Smooth muscle cell of the brain vasculature (primary cell): ENCODE measurements around the gene MYBPHL.
A peak's percentile ranks its signal among the peaks of the same experiment; 100 is the strongest.
"Not testable (repeated sequence)": the region's sequence is repeated elsewhere in the genome, so short reads cannot be mapped to it uniquely, and the experiment has no call there.

Experiments used
- DNase-seq: peaks from one replicate; pipeline ENCODE4 v3.0.0-alpha.2; 2012; ENCODE audit warnings: low read depth, low spot score

The MYBPHL gene

GRCh38 chr1:109305991-109306390 is 820 bp downstream of the MYBPHL start:
- not testable (repeated sequence) for DNase-seq

- DNase-seq: no peak
These were observed 2.4 kb downstream of the MYBPHL start for GRCh38 chr1:109304226-109304920.

GRCh38 chr1:109301874-109302273 is 4.9 kb downstream of the MYBPHL start:
- DNase-seq: no peak

GRCh38 chr1:109300650-109301151 is 6.1 kb downstream of the MYBPHL start:
- no peak for DNase-seq

- peak; percentile 81 for DNase-seq
These were observed 7.1 kb downstream of the MYBPHL start for GRCh38 chr1:109299558-109300343.

- DNase-seq: peak; percentile 67
These were observed 7.9 kb downstream of the MYBPHL start for GRCh38 chr1:109298666-109299557.

- DNase-seq: no peak
These were observed 10.0 kb downstream of the MYBPHL start for GRCh38 chr1:109296782-109297181.

- DNase-seq: no peak
These were observed 10.9 kb downstream of the MYBPHL start for GRCh38 chr1:109295712-109296415.

GRCh38 chr1:109294481-109294880 is 12.3 kb downstream of the MYBPHL start:
- no peak for DNase-seq

- no peak for DNase-seq
These were observed 13.8 kb downstream of the MYBPHL start for GRCh38 chr1:109293026-109293425.

- DNase-seq: no peak
These were observed 14.4 kb downstream of the MYBPHL start for GRCh38 chr1:109292364-109292763.

GRCh38 chr1:109290998-109291397 is 15.8 kb downstream of the MYBPHL start:
- no peak for DNase-seq

GRCh38 chr1:109290137-109290536 is 16.7 kb downstream of the MYBPHL start:
- DNase-seq: no peak

- not testable (repeated sequence) for DNase-seq
These were observed 20.0 kb downstream of the MYBPHL start for GRCh38 chr1:109286762-109287161.

- no peak for DNase-seq
These were observed 22.8 kb downstream of the MYBPHL start for GRCh38 chr1:109283748-109284600.

GRCh38 chr1:109282952-109283747 is 23.7 kb downstream of the MYBPHL start, which contains the start of gene PSRC1:
Gene PSRC1, minus strand, starts transcription at chr1:109283145.
- peak; percentile 91 for DNase-seq

- no peak for DNase-seq
These were observed 24.3 kb downstream of the MYBPHL start for GRCh38 chr1:109282497-109282951.

- no peak for DNase-seq
These were observed 24.9 kb downstream of the MYBPHL start for GRCh38 chr1:109281680-109282496.
